LNCaP clone FGC (cell line): ENCODE results near the gene PABPC4L.

Experiments used
- DNase-seq: peaks from one replicate; pipeline ENCODE4 v3.0.0-alpha.2; 2011; ENCODE audit warnings: low read depth
- H3K4me3 ChIP-seq: 2 replicates; pipeline ENCODE4 v1.5.1; 2011; ENCODE audit warnings: mild to moderate bottlenecking, low read depth, low read length, control low read depth
- TF ChIP-seq, protein P1 (sequence below): IDR thresholded peaks from 2 replicates; pipeline ENCODE4 v1.5.1; 2012; ENCODE audit warnings: mild to moderate bottlenecking; ENCODE audit not compliant: control insufficient read depth, insufficient read depth; ENCODE audit errors: extremely low read depth

PABPC4L gene

DNA sequence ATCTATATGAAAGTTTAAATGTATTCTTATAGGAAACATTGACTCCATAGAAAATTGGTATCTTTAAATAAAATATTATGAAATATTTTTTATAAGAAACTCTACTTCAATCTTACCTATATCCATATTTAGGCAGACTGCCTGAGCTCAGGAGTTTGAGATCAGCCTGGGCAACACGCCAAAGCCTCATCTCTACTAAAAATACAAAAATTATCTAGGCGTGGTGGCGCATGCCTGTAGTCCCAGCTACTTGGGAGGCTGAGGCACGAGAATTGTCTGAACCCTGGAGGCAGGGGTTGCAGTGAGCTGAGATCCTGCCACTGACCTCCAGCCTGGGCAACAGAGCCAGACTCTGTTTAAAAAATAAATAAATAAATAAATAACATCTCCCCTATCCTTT is 47.5 kb downstream of the PABPC4L start:
- no peak overlapping the region for H3K4me3 ChIP-seq
- DNase-seq: no peak
- TF ChIP-seq, protein P1, sequence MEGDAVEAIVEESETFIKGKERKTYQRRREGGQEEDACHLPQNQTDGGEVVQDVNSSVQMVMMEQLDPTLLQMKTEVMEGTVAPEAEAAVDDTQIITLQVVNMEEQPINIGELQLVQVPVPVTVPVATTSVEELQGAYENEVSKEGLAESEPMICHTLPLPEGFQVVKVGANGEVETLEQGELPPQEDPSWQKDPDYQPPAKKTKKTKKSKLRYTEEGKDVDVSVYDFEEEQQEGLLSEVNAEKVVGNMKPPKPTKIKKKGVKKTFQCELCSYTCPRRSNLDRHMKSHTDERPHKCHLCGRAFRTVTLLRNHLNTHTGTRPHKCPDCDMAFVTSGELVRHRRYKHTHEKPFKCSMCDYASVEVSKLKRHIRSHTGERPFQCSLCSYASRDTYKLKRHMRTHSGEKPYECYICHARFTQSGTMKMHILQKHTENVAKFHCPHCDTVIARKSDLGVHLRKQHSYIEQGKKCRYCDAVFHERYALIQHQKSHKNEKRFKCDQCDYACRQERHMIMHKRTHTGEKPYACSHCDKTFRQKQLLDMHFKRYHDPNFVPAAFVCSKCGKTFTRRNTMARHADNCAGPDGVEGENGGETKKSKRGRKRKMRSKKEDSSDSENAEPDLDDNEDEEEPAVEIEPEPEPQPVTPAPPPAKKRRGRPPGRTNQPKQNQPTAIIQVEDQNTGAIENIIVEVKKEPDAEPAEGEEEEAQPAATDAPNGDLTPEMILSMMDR: no peak

DNA sequence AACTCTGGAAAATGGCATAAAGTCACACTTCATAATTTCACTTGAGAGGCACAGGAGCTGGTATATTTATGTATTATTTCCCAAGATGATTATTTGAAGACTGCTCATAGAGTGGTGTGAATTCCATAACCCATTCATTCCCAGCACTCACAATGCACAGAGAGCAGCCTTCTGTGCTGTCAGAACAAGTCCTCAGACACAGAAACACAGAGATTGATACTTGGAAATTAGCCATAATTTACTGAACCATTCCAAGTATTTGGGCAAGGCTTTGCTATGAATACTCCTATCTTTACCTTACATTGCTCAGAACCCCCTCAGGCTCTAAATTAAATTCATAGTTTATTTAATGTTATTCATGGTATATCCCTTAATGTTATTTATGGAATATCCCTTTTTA is 53.6 kb downstream of the PABPC4L start:
- TF ChIP-seq, protein P1: no peak
- DNase-seq: no peak
- H3K4me3 ChIP-seq: no peak overlapping the region
